CD14-positive monocyte (primary cell): ENCODE measurements around the gene UBE2G1. TPM values are rescaled to one million over a fixed set of nuclear protein-coding genes. Genes with fewer than 3 reads are reported as not detected.

Source experiments
- DNase-seq, 3 donors: peaks; one replicate each; pipeline ENCODE4 v3.0.0-alpha.2; 2011 to 2022
- H2AFZ ChIP-seq: 2 replicates; pipeline ENCODE4 v1.6.0; 2012; ENCODE audit warnings: mild to moderate bottlenecking, low read depth, low read length, inconsistent platforms; ENCODE audit not compliant: insufficient read depth, poor library complexity, severe bottlenecking
- H3K27ac ChIP-seq, 2 donors: 1 replicate in 1 of 2; 2 replicates in 1 of 2; pipeline ENCODE4 v1.5.1; 2012 to 2013; ENCODE audit warnings: low read length in 2 of 2, control low read depth in 1 of 2, inconsistent platforms in 1 of 2, low read depth in 1 of 2, mild to moderate bottlenecking in 1 of 2
- H3K27me3 ChIP-seq, 2 donors: one replicate each; pipeline versions ENCODE4 v1.6.0 to v1.6.1; 2011 to 2013; ENCODE audit warnings: low read length in 2 of 2; ENCODE audit not compliant: control insufficient read depth in 2 of 2, insufficient read depth in 2 of 2
- H3K36me3 ChIP-seq, 2 donors: replicated peaks in 1 of 2; 1 replicate in 1 of 2; 2 replicates in 1 of 2; pipeline versions ENCODE4 v1.5.1 to v1.6.1; 2012 to 2013; ENCODE audit warnings: low read length in 2 of 2, control low read depth in 1 of 2, inconsistent platforms in 1 of 2, mild to moderate bottlenecking in 1 of 2; ENCODE audit not compliant: insufficient read depth in 2 of 2, control insufficient read depth in 1 of 2
- H3K4me1 ChIP-seq, 2 donors: 1 replicate in 1 of 2; 2 replicates in 1 of 2; pipeline versions ENCODE4 v1.5.1 to v1.6.1; 2012 to 2013; ENCODE audit warnings: low read length in 2 of 2, control low read depth in 1 of 2, inconsistent platforms in 1 of 2, mild to moderate bottlenecking in 1 of 2, moderate library complexity in 1 of 2; ENCODE audit not compliant: insufficient read depth in 2 of 2, control insufficient read depth in 1 of 2
- H3K4me2 ChIP-seq: replicated peaks from 2 replicates; pipeline ENCODE3; 2012; ENCODE audit warnings: low read length, moderate library complexity, mild to moderate bottlenecking; ENCODE audit not compliant: poor library complexity, severe bottlenecking; ENCODE audit errors: extremely low read depth
- H3K4me3 ChIP-seq, 3 experiments: fragments of 200-600 bp in 1 of 3; sonication (generic) in 1 of 3; replicated peaks in 1 of 3; 1 replicate in 2 of 3; 2 replicates in 1 of 3; pipeline ENCODE4 v1.5.1; 2011 to 2013; ENCODE audit warnings: low read length in 3 of 3, mild to moderate bottlenecking in 3 of 3, control low read depth in 2 of 3, low read depth in 2 of 3, inconsistent platforms in 1 of 3, moderate library complexity in 1 of 3
- H3K79me2 ChIP-seq: 2 replicates; pipeline ENCODE4 v1.6.0; 2012; ENCODE audit warnings: mild to moderate bottlenecking, control low read depth, inconsistent platforms, low read length, moderate library complexity; ENCODE audit not compliant: insufficient read depth
- H3K9ac ChIP-seq: 2 replicates; pipeline ENCODE4 v1.6.0; 2017; ENCODE audit warnings: low read length, mild to moderate bottlenecking; ENCODE audit not compliant: insufficient read depth, poor library complexity, severe bottlenecking
- H3K9me3 ChIP-seq, 2 donors: replicated peaks in 1 of 2; 1 replicate in 1 of 2; 2 replicates in 1 of 2; pipeline versions ENCODE4 v1.5.1 to v1.6.1; 2012 to 2013; ENCODE audit warnings: low read length in 2 of 2, control low read depth in 1 of 2; ENCODE audit not compliant: control insufficient read depth in 1 of 2, insufficient read depth in 1 of 2
- H4K20me1 ChIP-seq: 2 replicates; pipeline ENCODE4 v1.6.0; 2012; ENCODE audit warnings: mild to moderate bottlenecking, low read length, control low read depth, moderate library complexity; ENCODE audit not compliant: insufficient read depth
- H3K27ac Mint-ChIP-seq, 7 donors: one replicate each; pipeline ENCODE4 v1.8.0; 2020; ENCODE audit warnings: mild to moderate bottlenecking in 7 of 7, mixed read lengths in 7 of 7, moderate library complexity in 6 of 7, inconsistent platforms in 2 of 7
- H3K27me3 Mint-ChIP-seq, 3 donors: one replicate each; pipeline ENCODE4 v1.8.0; 2021 to 2022; ENCODE audit warnings: low read depth in 3 of 3, mild to moderate bottlenecking in 3 of 3, mixed read lengths in 3 of 3, moderate library complexity in 3 of 3, inconsistent platforms in 1 of 3
- H3K36me3 Mint-ChIP-seq, 2 donors: one replicate each; pipeline ENCODE4 v1.8.0; 2020; ENCODE audit warnings: mixed read lengths in 2 of 2, inconsistent platforms in 1 of 2, mild to moderate bottlenecking in 1 of 2
- H3K4me1 Mint-ChIP-seq: one replicate; pipeline ENCODE4 v1.8.0; 2020; ENCODE audit warnings: mild to moderate bottlenecking, mixed read lengths
- H3K4me3 Mint-ChIP-seq, 2 donors: one replicate each; pipeline ENCODE4 v1.8.0; 2020; ENCODE audit warnings: mild to moderate bottlenecking in 2 of 2, mixed read lengths in 2 of 2, moderate library complexity in 1 of 2
- H3K9me3 Mint-ChIP-seq, 7 donors: one replicate each; pipeline ENCODE4 v1.8.0; 2020 to 2022; ENCODE audit warnings: mixed read lengths in 7 of 7, mild to moderate bottlenecking in 6 of 7, moderate library complexity in 6 of 7, inconsistent platforms in 2 of 7
- WGBS: methylation state at CpG from one replicate; pipeline ENCODE4 v1.1.5; 2013; ENCODE audit warnings: missing lambda C conversion rate; ENCODE audit not compliant: insufficient coverage; 5-methylcytosine and 5-hydroxymethylcytosine counted together
- intact Hi-C, 2 donors: fragments of 100-400 bp; cut with micrococcal nuclease; formaldehyde crosslinking; loops; one replicate each; pipeline versions ENCODE4 v1.15.0 to v1.15.1; 2023
- polyA plus RNA-seq, 3 donors: library from polyadenylated mRNA; depleted of rRNA in 1 of 3; unstranded in 2 of 3; stranded (reverse) in 1 of 3; fragments of 300-500 nt in 2 of 3; fragments of >200 nt in 1 of 3; fragmentation: Illumina TruSeq in 2 of 3; gene quantifications; 1 replicate in 2 of 3; 2 replicates in 1 of 3; pipeline ENCODE4 v1.2.3, GENCODE V29; 2012 to 2021
- TF ChIP-seq, protein P1 (sequence below): fragments of 200-600 bp; IDR thresholded peaks from one replicate; pipeline ENCODE4 v1.8.0; 2022; ENCODE audit warnings: antibody characterized with exemption, mild to moderate bottlenecking

The UBE2G1 gene
- polyA plus RNA-seq, 3 donors: 18.3 to 41.4 (median 29.3) TPM

DNA sequence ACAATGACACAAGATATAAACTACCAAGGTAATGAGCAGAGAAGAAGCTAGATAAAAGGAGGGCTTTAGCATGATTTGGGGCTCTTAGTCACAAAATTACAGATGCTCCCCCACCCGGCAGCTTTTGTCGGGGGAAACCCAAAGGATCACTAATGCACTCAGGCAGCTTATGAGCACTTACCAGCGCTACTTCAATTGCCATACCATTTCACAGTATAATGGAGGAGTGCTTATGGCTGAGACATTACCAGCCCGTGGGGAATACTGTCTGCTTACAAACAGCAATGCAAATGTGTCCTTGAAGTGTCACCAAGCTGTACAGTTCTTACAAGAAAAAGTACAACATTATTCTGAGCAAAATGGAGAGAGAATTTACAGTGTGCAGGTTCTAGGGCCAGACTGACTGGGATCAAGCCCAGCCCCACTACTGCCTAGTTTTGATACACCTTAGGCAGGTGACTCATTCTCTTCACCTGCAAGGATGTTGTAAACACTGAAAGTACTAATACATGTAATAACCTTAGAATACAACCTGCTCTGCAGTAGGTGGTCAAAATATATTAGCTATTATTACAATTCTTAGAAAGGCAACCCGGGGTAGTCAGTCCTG lies 119.0 kb downstream of the UBE2G1 start:
- intact Hi-C loops: no loop called here
- H3K4me3 ChIP-seq: no peak overlapping the region
- H2AFZ ChIP-seq: no peak overlapping the region
- no CpG with 5 or more reads among the region's 5 CpGs for WGBS
- Mint-ChIP-seq H3K4me1 (peaks cover 17% of the 10 kb centered on the region), H3K9me3 (no peaks in the 10 kb centered on the region), H3K27ac (no peak overlapping the region), H3K36me3 (peaks cover 36 to 47% of the 10 kb centered on the region in 2 donors), H3K4me3 (no peak overlapping the region), H3K27me3 (peaks cover 0 to 2% (median 0%) of the 10 kb centered on the region in 3 donors)
- peaks cover 19 to 59% of the 10 kb centered on the region in 2 donors for H3K36me3 ChIP-seq
- TF ChIP-seq, protein P1, sequence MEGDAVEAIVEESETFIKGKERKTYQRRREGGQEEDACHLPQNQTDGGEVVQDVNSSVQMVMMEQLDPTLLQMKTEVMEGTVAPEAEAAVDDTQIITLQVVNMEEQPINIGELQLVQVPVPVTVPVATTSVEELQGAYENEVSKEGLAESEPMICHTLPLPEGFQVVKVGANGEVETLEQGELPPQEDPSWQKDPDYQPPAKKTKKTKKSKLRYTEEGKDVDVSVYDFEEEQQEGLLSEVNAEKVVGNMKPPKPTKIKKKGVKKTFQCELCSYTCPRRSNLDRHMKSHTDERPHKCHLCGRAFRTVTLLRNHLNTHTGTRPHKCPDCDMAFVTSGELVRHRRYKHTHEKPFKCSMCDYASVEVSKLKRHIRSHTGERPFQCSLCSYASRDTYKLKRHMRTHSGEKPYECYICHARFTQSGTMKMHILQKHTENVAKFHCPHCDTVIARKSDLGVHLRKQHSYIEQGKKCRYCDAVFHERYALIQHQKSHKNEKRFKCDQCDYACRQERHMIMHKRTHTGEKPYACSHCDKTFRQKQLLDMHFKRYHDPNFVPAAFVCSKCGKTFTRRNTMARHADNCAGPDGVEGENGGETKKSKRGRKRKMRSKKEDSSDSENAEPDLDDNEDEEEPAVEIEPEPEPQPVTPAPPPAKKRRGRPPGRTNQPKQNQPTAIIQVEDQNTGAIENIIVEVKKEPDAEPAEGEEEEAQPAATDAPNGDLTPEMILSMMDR: no peak
- peaks cover 93% of the 10 kb centered on the region for H3K79me2 ChIP-seq
- H3K27ac ChIP-seq: no peak overlapping the region
- peaks cover 0 to 3% of the 10 kb centered on the region in 2 donors for H3K4me1 ChIP-seq
- no peak for DNase-seq
- H3K9ac ChIP-seq: no peak overlapping the region
- H4K20me1 ChIP-seq: peaks cover 99% of the 10 kb centered on the region
- H3K9me3 ChIP-seq: no peaks in the 10 kb centered on the region
- H3K4me2 ChIP-seq: no peak overlapping the region
- no peaks in the 10 kb centered on the region for H3K27me3 ChIP-seq

DNA sequence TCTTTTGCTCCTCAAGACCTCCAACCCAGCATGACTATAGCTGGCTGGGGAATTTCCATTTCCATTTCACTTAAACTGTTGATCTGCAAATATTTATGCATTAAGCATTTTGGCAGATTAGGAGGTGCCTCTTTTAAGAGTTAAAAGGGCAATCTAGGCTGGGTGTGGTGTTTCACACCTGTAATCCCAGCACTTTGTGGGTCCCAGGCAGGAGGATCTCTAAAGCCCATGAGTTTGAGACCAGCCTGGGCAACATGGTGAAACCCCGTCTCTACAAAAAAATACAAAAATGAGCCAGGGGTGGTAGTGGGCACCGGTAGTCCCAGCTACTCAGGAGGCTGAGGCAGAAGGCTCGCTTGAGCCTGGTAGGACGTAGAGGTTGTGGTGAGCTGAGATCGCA lies 119.8 kb downstream of the UBE2G1 start:
- no peak overlapping the region for H3K4me3 Mint-ChIP-seq
- no peak for DNase-seq
- H3K27me3 ChIP-seq: no peaks in the 10 kb centered on the region
- no peak overlapping the region for H3K4me3 ChIP-seq
- H3K27ac Mint-ChIP-seq: no peak overlapping the region
- H3K4me2 ChIP-seq: no peak overlapping the region
- peaks cover 0 to 2% (median 0%) of the 10 kb centered on the region in 3 donors for H3K27me3 Mint-ChIP-seq
- no peak overlapping the region for H3K9ac ChIP-seq
- TF ChIP-seq, protein P1: no peak
- intact Hi-C loops: no loop called here
- peaks cover 17% of the 10 kb centered on the region for H3K4me1 Mint-ChIP-seq
- peaks cover 26 to 67% of the 10 kb centered on the region in 2 donors for H3K36me3 ChIP-seq
- H4K20me1 ChIP-seq: peaks cover 99% of the 10 kb centered on the region
- no peaks in the 10 kb centered on the region for H3K9me3 Mint-ChIP-seq
- 100% methylated on average over 3 of the region's 5 CpGs for WGBS
- H3K9me3 ChIP-seq: no peaks in the 10 kb centered on the region
- H3K79me2 ChIP-seq: peaks cover 85% of the 10 kb centered on the region
- no peak overlapping the region for H3K27ac ChIP-seq
- peaks cover 0 to 3% of the 10 kb centered on the region in 2 donors for H3K4me1 ChIP-seq
- H3K36me3 Mint-ChIP-seq: peaks cover 43 to 50% of the 10 kb centered on the region in 2 donors
- no peak overlapping the region for H2AFZ ChIP-seq
